HepG2 (cell line): ENCODE data around the gene RPS19BP1. TPM values are rescaled to one million over a fixed set of nuclear protein-coding genes. Genes with fewer than 3 reads are reported as not detected.

Experiments used
- AGO1 ChIP-seq: fragments of 200-400 bp; formaldehyde crosslinking; IDR thresholded peaks from 2 replicates; pipeline ENCODE4 v1.6.1; 2017; ENCODE audit warnings: mild to moderate bottlenecking, low read depth, low read length, moderate library complexity; ENCODE audit not compliant: poor library complexity, severe bottlenecking
- FOSL2 ChIP-seq: sonication (generic); formaldehyde crosslinking; IDR thresholded peaks from 2 replicates; pipeline ENCODE4 v1.4.0; 2020; ENCODE audit warnings: missing genetic modification reagents
- IKZF4 ChIP-seq: sonication (generic); formaldehyde crosslinking; IDR thresholded peaks from 2 replicates; pipeline ENCODE4 v1.5.1; 2020; ENCODE audit warnings: borderline replicate concordance, mild to moderate bottlenecking, low read depth, missing genetic modification reagents; ENCODE audit errors: not compliant biosample characterization
- ISL2 ChIP-seq: sonication (generic); formaldehyde crosslinking; IDR thresholded peaks from 2 replicates; pipeline ENCODE4 v1.5.0; 2020; ENCODE audit warnings: missing genetic modification reagents
- KDM1A ChIP-seq: IDR thresholded peaks from 2 replicates; pipeline ENCODE4 v1.6.1; 2016; ENCODE audit warnings: missing compliant biosample characterization
- MEF2D ChIP-seq: sonication (generic); formaldehyde crosslinking; IDR thresholded peaks from 2 replicates; pipeline ENCODE4 v1.5.1; 2020; ENCODE audit warnings: mild to moderate bottlenecking, missing genetic modification reagents
- NCOA5 ChIP-seq: sonication (generic); formaldehyde crosslinking; IDR thresholded peaks from 2 replicates; pipeline ENCODE4 v1.4.0; 2020; ENCODE audit warnings: missing genetic modification reagents
- RBM22 ChIP-seq: fragments of 200-400 bp; formaldehyde crosslinking; optimal IDR thresholded peaks from 2 replicates; pipeline ENCODE3; 2017; ENCODE audit warnings: mild to moderate bottlenecking, low read length, moderate library complexity
- REXO4 ChIP-seq: sonication (generic); formaldehyde crosslinking; IDR thresholded peaks from 2 replicates; pipeline ENCODE4 v1.8.0; 2022; ENCODE audit warnings: missing genetic modification reagents, mild to moderate bottlenecking, borderline replicate concordance
- ZNF225 ChIP-seq: sonication (generic); formaldehyde crosslinking; IDR thresholded peaks from 2 replicates; pipeline ENCODE4 v1.4.0; 2020; ENCODE audit warnings: mild to moderate bottlenecking, missing genetic modification reagents
- ZNF274 ChIP-seq: sonication (generic); formaldehyde crosslinking; IDR thresholded peaks from 2 replicates; pipeline ENCODE4 v1.5.1; 2020; ENCODE audit warnings: mild to moderate bottlenecking, missing genetic modification reagents
- ZNF382 ChIP-seq: sonication (generic); formaldehyde crosslinking; IDR thresholded peaks from 2 replicates; pipeline ENCODE4 v1.5.0; 2020; ENCODE audit warnings: missing genetic modification reagents, mild to moderate bottlenecking, borderline replicate concordance
- polyA plus RNA-seq, 8 experiments: library from polyadenylated mRNA; depleted of rRNA in 3 of 8; stranded (reverse) in 7 of 8; unstranded in 1 of 8; fragments of >200 nt; fragmentation: Illumina TruSeq in 4 of 8; extraction: Trizol in 4 of 8; gene quantifications; 2 replicates each; pipeline versions ENCODE4 v1.2.1 to v1.2.3, GENCODE V29; 2011 to 2016; ENCODE audit warnings: low read depth in 4 of 8, missing spikeins in 1 of 8, mixed read lengths in 1 of 8; ENCODE audit not compliant: insufficient read depth in 1 of 8
- total RNA-seq, 5 experiments: library from RNA; depleted of rRNA; stranded (reverse); fragments of >200 nt; fragmentation: Illumina TruSeq; extraction: Trizol; gene quantifications; 2 replicates each; pipeline ENCODE4 v1.2.3, GENCODE V29; 2016; ENCODE audit warnings: low read depth in 1 of 5
- TF ChIP-seq, protein P1 (sequence below), 2 experiments: sonication (generic) in 1 of 2; formaldehyde crosslinking in 1 of 2; IDR thresholded peaks; 2 replicates each; pipeline versions ENCODE4 v1.6.1 to v1.9.0; 2014 to 2022; ENCODE audit warnings: antibody characterized with exemption in 1 of 2, borderline replicate concordance in 1 of 2, inconsistent platforms in 1 of 2, low read depth in 1 of 2, missing genetic modification reagents in 1 of 2
- TF ChIP-seq, protein P2 (sequence below): sonication (generic); formaldehyde crosslinking; IDR thresholded peaks from 2 replicates; pipeline ENCODE4 v1.4.0; 2020; ENCODE audit warnings: missing genetic modification reagents
- TF ChIP-seq, protein P3 (sequence below): sonication (generic); formaldehyde crosslinking; IDR thresholded peaks from 2 replicates; pipeline ENCODE4 v1.4.0; 2020; ENCODE audit warnings: mild to moderate bottlenecking, missing genetic modification reagents
- TF ChIP-seq, protein P4 (sequence below): sonication (generic); formaldehyde crosslinking; IDR thresholded peaks from 2 replicates; pipeline ENCODE4 v1.5.1; 2020; ENCODE audit warnings: mild to moderate bottlenecking, missing genetic modification reagents, moderate library complexity

The RPS19BP1 gene
- total and polyA plus RNA-seq, 2 of the 13 experiments (the other 11 are each of a cell fraction or from before 2014, with no cell fraction given): 44.3 to 81.3 TPM

DNA sequence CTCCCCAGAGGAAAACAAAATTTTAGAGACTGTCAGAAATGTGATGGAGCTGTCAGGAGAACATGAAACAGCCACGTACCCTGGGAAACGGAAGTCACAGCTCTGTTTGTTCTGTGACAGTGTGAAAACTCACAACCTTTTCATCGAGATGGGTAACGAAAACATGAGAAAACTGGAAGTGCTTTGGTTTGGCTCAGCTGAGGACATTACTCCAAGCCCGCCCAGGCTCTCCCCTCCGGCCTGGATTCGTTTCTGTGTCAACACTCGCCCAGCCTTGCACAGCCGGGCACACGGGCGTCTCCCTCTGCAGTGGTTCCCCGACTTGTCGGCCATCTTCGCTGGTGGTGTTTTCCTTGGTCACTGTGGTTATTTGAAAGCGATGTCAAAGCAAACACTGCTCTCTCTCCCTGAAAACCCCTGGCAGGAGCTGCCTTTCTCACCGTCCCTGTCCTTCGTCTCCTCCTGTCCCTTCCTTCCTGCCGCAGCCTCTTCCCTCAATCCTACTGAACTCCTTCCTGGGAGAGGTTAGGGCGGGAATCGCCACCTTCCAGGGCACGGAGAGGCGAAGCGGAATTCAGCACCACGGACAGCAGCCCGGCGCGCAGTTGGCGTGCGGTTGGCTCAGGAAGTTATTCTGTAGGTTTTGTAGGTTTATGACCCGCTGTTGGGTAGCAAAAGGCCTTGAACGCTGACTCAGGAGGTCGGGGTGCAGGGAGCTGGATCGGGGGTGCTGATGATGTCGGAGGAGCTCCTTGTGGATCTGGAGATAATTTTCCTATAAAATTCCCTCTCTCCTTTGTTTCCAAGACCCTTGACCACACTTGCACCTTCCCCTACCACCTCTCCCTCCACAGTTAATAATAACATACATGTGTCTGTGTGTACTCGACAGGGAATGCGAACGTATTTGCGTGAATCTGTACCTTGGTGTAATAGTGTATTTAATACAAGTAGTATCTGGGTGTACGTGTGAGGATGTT lies 13.1 kb upstream of the RPS19BP1 start (continued):
- TF ChIP-seq KDM1A (CRISPR knock-in tag): no peak
- peak; percentile 83; the same call in 1 of the 2 replicates for TF ChIP-seq ZNF225 (CRISPR knock-in tag)
- TF ChIP-seq, protein P1, sequence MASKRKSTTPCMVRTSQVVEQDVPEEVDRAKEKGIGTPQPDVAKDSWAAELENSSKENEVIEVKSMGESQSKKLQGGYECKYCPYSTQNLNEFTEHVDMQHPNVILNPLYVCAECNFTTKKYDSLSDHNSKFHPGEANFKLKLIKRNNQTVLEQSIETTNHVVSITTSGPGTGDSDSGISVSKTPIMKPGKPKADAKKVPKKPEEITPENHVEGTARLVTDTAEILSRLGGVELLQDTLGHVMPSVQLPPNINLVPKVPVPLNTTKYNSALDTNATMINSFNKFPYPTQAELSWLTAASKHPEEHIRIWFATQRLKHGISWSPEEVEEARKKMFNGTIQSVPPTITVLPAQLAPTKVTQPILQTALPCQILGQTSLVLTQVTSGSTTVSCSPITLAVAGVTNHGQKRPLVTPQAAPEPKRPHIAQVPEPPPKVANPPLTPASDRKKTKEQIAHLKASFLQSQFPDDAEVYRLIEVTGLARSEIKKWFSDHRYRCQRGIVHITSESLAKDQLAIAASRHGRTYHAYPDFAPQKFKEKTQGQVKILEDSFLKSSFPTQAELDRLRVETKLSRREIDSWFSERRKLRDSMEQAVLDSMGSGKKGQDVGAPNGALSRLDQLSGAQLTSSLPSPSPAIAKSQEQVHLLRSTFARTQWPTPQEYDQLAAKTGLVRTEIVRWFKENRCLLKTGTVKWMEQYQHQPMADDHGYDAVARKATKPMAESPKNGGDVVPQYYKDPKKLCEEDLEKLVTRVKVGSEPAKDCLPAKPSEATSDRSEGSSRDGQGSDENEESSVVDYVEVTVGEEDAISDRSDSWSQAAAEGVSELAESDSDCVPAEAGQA (IDR thresholded peaks at IDR 0.05; ENCODE audit: low read depth): no peak
- TF ChIP-seq, protein P1 (CRISPR knock-in tag; IDR thresholded peaks at IDR 0.05; ENCODE audit: borderline replicate concordance): peak; percentile 88
- peak; percentile 61; the same call in 1 of the 2 replicates for TF ChIP-seq ISL2
- TF ChIP-seq IKZF4 (CRISPR knock-in tag): peak; percentile 61
- 0 out of 2 replicates have a peak, but pooled peaks have one; percentile 26 for TF ChIP-seq ZNF274 (CRISPR knock-in tag)
- peak; percentile 68 for TF ChIP-seq FOSL2
- TF ChIP-seq AGO1: no peak
- TF ChIP-seq, protein P2, sequence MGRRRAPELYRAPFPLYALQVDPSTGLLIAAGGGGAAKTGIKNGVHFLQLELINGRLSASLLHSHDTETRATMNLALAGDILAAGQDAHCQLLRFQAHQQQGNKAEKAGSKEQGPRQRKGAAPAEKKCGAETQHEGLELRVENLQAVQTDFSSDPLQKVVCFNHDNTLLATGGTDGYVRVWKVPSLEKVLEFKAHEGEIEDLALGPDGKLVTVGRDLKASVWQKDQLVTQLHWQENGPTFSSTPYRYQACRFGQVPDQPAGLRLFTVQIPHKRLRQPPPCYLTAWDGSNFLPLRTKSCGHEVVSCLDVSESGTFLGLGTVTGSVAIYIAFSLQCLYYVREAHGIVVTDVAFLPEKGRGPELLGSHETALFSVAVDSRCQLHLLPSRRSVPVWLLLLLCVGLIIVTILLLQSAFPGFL (CRISPR knock-in tag): peak; percentile 91; the same call in 1 of the 2 replicates
- no peak for TF ChIP-seq RBM22
- TF ChIP-seq REXO4: no peak
- TF ChIP-seq, protein P3, sequence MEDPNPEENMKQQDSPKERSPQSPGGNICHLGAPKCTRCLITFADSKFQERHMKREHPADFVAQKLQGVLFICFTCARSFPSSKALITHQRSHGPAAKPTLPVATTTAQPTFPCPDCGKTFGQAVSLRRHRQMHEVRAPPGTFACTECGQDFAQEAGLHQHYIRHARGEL (CRISPR knock-in tag): no peak
- TF ChIP-seq MEF2D (CRISPR knock-in tag): peak; percentile 69; the same call in 1 of the 2 replicates
- TF ChIP-seq NCOA5 (CRISPR knock-in tag): no peak
- TF ChIP-seq, protein P4, sequence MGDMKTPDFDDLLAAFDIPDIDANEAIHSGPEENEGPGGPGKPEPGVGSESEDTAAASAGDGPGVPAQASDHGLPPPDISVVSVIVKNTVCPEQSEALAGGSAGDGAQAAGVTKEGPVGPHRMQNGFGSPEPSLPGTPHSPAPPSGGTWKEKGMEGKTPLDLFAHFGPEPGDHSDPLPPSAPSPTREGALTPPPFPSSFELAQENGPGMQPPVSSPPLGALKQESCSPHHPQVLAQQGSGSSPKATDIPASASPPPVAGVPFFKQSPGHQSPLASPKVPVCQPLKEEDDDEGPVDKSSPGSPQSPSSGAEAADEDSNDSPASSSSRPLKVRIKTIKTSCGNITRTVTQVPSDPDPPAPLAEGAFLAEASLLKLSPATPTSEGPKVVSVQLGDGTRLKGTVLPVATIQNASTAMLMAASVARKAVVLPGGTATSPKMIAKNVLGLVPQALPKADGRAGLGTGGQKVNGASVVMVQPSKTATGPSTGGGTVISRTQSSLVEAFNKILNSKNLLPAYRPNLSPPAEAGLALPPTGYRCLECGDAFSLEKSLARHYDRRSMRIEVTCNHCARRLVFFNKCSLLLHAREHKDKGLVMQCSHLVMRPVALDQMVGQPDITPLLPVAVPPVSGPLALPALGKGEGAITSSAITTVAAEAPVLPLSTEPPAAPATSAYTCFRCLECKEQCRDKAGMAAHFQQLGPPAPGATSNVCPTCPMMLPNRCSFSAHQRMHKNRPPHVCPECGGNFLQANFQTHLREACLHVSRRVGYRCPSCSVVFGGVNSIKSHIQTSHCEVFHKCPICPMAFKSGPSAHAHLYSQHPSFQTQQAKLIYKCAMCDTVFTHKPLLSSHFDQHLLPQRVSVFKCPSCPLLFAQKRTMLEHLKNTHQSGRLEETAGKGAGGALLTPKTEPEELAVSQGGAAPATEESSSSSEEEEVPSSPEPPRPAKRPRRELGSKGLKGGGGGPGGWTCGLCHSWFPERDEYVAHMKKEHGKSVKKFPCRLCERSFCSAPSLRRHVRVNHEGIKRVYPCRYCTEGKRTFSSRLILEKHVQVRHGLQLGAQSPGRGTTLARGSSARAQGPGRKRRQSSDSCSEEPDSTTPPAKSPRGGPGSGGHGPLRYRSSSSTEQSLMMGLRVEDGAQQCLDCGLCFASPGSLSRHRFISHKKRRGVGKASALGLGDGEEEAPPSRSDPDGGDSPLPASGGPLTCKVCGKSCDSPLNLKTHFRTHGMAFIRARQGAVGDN (CRISPR knock-in tag): peak; percentile 52
- TF ChIP-seq ZNF382 (CRISPR knock-in tag): no peak
